Activated CD4-positive, CD25-positive, alpha-beta regulatory T cell (primary cell): Measurements from ENCODE around the gene LIMD2.

ENCODE experiments used
- DNase-seq, 4 experiments: peaks; one replicate each; lab custom pipeline; 2025; lab: John Stamatoyannopoulos, UW

Gene LIMD2

DNA sequence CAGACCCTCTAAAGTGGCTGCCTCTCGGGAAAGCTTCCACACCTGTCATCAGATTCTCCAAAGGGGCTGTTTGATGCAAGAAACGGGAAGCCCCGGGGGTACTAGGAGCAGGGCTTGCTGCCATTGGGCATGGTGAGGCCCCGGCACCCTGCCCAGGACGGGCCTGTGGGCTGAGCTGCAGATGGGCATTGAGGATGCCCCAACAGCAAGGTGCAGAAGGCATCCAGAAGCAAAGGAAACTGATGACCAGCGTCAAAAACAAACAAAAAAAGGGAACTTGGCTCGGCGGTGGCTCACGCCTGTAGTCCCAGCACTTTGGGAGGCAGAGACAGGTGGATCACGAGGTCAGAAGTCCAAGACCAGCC is 1.5 kb upstream of the LIMD2 start:
- DNase-seq = no peak

DNA sequence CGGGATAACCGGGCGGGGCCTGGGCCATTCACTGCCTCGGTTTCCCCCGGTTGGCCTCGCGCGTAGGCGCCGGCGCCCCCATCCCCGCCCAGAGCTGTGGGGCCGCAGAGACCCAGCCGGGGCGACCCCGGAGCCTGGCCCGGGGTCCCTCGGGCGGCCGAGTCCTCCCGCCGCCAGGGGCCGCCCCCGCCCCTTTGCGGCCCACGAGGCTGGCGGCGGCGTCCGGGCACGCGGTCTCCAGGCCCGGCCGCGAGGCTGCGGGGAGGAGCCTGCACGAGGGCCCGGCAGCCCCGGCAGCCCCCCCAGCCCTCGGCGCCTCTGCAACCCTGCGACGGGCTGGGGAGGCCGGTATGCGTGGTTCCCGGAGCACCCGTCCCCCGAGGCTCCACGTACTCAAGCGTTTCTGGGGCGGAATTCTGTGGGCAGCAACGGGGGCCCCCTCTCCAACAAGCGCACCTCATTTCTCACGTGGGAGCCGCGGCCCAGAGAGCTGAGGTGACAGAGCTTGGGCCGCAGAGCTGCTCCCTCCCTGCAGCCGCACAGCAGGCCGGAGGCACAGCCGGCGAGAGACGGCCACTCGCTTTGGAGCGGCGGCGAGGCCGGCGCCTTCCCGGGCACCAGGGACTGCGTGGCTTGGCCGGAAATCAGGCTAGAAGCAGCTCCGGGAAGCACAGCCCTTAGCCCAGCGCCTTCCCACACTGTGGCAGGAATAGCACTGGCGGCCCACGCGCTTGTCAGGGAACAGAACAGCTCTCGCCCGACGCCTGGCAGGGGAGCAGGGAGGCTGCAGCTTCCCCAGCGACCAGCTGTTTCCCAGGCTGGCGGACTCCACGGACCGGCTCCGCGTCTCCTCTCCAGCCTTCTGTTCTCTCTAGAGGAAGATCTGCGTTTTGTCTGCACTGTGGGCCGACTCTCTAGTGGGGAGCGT is 867 bp upstream of the LIMD2 start:
- DNase-seq = peak in 3 of 4 experiments; percentile 32 to 49 (median 42)

DNA sequence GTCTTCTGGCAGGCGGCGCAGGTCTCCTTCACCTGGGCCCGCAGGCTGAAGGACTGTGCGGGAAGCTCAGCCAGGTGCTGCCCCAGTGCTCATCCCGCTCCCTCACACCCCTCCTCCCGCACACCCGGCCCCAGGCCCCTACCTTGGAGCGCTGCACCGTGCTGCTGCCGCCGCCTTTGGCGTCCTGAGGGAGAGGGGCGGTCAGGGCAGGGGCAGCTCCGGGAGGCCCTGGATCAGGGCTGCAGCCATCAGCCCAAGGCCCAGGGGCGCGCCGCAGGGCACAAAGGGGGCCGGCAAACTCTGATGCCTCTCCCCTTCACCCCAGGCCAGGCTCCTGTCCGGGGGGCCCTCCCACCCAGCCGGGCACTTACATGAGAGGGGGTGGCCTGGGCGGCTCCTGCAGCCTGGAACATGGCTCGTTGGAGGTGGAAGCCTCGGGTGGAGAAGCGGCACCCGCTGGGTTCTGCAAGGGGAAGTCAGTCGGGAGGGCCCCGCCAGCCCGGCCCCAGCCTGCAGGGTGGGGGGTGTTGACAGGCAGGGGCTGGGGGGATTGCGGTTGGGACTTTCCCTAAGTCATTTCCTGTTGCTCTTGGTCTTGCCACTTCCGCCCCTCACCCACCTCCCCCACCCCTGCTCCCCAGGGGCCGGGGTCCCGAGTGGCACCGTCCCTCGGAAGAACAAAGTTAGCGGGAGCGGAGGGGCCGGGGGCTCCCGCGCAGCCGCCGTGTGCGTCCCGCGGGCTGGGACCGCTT is 863 bp downstream of the LIMD2 start:
- peak; percentile 49 to 94 (median 75) for DNase-seq

DNA sequence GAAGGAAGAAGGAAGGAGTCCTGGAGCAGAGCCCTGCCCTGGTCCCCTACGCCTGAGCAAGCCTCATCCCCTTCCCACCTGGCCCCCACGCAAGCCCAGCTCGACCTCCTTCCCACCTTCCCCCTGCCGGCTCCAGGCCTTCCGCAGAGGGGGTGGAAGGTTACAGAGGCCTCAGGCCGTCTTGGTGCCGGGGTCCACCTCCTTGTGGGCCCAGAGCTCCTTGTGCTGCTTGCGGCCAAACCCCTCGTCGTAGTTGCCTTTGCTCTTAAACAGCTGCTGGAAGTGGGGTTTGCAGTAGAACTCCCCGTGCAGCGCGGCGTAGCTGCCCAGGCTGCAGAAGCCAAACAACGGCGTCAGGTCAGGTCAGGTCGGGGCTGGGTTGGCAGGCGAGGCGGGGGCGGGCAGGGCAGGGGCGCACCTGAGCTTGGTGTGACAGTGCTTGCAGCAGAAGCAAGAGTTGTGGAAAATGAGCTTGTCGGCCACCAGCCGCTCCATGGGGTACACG is 1.5 kb downstream of the LIMD2 start:
- no peak for DNase-seq

DNA sequence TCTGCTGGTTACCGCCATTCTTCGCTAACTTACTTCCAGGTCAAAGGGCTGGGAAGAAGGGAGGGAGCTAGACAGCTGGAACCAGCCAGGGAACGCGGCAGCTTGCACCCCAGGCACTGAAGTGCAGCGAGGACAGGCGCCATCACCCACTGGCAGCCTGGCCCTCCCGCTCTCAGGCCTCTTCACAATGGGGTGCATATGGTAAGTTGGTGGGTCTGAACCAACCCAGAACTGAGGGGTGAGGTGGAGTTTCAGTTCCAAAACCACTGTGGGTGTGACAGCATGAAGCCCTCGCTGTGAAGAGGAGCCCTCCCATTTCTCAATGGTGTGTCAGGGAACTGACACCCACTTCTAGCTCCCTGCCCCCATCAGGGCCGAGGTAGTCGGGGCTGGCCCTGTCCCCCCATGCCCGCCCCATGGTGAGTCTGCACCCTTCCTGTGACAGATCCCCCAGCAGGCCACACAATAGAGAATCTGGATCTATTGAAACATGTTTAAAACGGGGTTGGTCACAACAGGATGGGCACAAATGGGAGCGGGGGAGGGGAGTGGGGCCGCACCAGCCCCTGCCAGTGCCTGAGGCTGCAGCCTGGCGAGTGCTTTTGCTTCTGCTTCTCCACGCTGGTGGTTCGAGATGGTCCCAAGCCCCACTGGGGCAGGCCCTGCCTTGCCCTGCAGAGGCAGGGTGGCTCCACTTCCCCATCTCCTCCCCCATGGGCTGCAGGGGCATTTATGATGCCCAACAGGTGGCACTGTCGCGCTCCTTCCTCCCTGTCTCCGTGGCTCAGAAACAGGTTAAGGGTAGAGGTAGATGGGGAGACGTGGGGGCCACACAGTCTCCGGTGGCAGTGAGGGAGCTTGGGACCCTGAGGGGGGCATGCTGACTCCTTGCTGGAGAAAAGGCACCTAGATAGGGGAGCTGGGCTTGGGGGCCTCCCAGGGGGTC is 2.3 kb downstream of the LIMD2 start:
- peak; percentile 56 to 74 (median 66) for DNase-seq

DNA sequence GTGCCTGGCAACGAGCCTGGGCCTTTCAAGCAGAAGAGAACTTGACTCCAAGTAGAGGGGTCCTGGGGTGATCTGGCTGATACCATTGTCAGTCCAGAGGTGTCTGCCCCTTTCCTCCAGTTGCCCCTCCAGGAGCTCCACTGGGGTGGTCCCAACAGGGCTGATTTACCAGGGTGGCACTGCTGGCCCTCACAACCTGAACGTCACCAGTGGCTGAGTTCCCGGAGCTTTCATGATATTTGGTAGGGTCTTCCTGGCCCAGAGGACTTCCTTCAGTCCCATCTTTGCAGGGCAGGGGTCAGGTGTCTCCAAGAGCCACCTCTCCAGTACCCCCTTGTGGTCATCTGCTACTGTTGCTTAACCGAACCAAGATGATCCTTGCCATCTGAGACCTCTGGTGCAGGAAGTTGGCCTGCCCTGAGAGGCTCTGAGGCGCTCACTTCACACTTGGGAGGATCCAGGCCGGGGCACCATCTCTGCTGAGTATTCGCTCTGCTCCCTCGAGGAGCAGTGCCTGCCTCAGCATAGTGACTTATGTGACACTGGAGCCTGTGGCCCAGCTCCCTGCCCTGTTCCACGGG is 3.5 kb downstream of the LIMD2 start:
- no peak for DNase-seq

DNA sequence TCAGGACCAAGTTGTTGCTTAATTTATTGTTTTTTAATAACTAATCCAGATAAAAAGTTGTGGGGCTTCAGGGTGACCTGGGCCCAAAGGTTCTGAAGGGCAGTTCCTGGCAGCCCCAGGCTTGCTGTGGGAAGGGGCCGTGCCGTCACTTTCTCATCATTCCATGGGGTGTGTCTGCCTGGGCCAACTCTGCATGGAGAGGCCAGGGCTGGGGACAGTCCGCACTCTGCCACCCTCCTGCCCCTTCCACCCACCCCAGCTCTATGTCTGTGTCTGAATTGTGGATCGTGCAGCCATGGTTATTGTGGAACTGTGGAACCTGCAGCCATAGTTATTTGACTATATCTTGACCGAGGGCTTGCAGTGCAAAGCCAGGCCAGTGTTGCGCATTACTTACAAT is 4.0 kb downstream of the LIMD2 start:
- no peak for DNase-seq

DNA sequence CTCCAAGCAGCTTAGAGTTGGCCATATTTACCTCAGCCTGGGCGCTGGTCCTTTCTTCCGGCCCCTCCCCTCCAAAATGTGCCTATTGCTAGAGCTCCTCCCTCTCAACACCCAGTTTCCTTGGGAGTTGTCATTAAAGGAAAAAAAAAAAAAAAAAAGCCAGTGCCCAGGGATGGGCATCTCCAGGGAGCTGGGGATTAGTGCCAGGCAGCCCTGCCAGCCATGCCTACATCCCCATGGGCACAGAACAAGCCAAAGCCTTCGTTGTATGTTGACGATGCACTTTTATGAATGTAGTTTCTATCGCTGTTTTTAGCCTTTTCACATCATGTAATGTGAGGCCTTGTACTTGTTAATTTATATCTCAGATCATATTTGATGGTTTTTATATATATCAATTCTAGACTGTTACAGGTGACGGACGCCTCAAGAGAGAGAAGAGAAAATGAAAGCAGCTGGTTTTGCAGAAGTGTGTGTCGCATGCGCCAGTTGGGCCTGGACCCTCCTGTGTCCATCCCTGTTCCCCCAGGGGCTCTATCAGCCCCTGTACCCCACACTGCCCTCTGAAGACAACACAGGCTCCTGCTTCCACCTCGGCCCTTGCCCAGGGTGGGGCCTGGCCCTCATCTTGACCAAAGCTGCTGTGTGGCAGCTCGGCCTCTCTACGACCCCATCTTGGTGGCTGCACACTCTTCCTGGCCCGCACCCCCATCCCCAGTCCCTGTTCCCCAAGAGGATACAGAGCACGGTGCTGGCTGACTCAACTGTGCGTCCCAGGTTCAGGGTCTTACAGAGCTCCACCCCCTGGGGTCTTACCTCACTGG is 4.8 kb downstream of the LIMD2 start:
- no peak for DNase-seq

DNA sequence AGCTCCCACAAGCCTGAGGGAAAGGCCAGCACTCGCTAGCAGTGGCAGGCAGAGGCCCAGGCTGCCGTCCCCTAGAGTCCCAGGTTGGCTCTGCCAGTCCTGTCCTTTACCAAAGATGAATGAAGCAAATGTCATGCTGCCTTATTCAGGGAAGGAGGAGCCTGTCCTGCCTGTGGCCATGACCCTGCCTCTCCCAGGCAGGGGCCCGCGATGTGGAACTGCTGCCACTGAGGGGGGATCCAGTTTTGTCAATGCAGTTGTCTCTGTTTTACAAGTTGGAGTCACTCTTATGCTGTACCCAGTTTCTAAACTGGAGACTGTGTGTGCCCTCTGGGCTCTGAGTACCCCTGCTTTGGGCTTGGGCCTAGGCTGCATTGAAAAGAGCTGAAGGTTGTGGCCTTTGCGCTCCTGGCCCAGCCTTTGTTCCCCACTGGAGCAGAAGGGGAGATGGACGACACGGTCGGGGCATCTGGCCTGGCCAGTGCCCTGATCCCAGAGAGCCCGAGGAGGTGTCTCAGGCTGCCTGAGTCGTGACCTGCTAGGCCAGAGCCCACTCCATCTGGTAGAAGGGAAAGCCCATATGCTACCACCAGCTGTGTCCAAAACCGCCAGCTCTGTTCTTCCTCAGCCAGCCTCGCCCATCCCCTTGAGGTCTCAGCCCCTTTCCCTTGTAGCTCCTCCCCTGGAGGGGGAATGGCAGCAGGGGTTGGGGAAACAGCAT is 5.5 kb downstream of the LIMD2 start:
- DNase-seq = no peak

DNA sequence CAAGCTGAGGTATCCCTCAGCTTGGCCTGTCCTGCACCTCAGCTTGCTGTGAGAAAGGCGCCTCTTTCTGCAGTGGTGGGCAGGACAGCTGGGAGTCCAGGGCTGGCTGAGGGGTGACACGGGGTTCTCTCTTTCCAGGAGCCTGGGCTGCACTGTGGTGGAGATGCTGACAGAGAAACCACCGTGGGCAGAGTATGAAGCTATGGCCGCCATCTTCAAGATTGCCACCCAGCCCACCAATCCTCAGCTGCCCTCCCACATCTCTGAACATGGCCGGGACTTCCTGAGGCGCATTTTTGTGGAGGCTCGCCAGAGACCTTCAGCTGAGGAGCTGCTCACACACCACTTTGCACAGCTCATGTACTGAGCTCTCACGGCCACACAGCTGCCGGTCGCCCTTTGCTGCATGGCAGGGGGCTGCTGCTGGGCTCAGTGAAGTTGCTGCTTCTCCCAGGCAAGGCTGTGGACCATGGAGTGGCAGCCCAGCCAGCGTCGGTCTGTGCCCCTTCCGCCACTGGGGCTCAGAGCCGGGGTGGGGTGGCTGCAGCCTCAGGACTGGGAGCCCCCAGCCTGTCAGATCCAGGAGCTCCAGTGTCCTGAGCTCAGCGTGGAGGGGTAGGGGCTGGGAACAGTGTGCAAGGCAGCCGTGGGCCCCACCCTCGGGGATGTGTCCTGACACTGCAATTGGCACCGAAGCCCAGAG is 6.4 kb downstream of the LIMD2 start:
- no peak for DNase-seq

DNA sequence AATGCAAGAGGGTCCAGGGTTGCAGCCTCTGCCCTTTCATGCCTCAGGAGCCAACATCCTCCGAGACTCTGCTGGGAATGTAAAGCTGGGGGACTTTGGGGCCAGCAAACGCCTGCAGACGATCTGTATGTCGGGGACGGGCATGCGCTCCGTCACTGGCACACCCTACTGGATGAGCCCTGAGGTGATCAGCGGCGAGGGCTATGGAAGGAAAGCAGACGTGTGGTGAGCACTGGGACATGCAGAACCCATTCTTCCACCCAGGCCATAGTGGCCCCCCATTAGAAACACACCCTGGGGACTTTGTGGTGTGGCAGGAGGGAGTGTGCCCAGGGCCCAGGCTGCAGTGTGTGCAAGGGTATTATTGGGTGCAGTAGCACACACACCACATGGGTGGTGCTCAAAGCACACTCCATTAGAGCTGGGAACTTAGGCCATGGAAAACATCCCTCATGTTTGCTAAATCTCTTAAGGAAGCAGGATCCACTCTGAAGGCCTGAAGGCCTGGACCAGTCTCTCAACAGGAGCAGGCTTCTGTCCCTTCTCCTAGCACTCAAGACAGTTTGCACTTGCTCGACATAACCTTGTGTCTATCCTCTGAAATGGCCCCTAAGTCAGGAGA is 7.6 kb downstream of the LIMD2 start:
- no peak for DNase-seq

DNA sequence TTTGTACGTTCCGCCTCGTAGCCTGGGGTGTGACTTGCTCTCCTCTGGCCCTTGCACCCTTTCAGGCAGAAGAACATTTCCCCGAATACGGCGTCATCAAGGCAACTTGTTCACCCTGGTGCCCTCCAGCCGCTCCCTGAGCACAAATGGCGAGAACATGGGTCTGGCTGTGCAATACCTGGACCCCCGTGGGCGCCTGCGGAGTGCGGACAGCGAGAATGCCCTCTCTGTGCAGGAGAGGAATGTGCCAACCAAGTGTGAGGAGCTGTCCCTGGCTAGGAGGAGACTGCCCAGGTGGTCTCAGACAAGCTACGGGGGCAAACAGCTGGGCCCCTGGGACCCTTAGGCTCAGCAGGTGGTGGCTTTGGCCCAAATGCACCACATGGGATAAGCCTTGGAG is 10.4 kb downstream of the LIMD2 start:
- DNase-seq = no peak

DNA sequence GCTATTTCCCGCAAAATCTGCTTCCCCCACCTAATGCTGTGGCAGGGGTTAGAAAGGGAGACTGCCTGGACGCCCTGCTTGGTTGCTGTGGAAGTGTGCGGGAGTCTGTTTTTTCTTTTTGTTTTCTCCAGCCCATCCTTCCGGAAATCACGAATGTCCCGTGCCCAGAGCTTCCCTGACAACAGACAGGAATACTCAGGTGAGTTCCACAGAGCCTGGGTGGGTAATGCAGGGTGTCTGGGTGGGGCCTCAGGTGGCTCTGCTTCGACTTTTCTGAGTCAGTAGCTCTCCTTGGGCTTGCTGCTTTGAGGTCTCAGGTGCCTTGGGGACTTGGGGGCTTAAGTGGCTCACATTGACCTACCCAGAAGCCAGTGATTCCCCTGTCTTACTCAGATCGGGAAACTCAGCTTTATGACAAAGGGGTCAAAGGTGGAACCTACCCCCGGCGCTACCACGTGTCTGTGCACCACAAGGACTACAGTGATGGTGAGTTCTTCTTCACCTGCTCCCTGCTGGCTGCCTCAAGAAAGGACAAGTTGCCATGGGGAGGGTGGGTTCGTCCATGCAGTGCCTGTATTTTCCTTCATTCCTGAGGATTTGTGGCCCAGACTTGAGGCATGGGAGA is 11.4 kb downstream of the LIMD2 start:
- DNase-seq = no peak

DNA sequence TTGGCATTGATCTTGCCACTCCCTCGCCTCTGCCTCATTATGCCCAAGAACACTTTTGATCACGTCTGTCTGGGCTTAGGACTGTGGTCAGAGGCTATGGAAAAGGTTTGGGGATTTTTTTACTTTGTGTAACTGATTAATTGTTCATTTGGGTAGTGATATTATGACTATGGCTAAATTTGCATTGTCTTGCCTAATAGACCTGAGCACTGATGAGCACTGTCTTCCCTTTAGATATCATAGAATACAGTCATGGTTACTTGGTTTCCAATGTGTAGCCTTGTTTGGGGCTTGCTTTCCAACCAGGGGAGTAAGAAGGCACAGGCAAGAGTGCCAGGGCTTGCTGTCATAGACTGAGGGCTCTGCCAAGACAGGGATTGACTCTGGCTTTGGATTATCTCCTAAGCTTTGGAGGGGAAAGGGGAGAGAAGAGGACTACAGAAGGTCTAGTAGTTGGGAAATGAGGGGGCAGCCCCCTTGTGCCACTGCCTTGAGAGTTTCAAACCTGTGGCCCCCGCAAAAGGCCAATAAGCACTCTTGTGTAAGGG is 13.7 kb downstream of the LIMD2 start:
- DNase-seq = no peak

DNA sequence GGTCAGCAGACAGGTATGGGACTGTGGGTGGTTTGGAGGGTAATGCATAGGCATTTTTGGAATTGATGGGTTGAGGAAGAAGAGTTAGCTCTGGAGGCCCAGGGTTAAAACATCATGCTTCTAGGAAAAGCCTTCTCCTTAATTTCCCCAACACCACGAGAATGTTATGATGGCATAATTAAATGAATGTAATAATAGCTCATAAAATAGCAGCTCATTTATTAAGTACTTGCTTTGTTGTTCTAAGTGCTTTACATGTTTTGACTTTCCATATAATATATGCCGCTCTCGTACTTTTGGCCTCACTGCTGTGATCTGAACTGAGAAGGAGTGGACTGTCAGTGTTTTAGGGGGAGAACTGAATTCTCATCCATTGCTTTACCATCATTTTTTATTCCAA is 14.3 kb downstream of the LIMD2 start:
- DNase-seq = no peak

DNA sequence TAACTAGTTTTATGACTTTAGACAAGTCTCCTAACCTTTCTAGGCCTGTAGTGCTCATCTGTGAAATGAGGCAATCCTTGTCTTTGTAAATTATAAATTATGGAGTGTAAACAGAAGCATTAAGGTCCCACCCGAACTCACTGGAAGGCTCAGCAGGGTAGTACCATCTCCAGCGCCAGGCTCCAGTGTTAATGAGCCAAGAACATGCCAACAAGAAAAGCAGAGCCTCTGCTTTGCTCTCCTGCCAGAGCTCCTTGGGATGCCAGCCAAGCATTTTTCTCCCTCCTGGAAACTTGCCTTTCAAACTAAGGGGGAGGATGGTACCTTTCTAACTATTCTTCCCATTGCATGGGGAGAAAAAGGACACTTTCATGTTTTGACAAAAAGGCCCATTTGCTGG is 14.9 kb downstream of the LIMD2 start:
- no peak for DNase-seq

DNA sequence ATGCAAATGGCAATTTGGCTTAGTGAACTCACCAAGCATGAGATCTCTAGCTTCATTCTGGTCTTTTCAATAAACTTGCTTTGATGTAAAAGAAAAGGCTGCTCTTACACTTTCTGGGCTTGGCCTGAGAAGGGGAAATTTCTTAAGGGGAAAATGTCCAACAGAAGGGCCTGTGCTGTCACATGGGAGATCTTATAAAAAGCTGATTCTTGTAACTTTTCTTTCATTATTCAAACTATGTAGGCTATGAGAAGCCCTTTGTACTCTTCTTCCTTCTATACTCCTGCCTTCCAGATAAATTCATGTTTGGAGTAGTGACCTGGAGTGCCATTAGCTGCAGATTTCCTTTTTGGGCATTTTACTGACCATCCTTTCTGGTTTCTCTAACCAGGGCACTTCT is 16.9 kb downstream of the LIMD2 start:
- DNase-seq = no peak

DNA sequence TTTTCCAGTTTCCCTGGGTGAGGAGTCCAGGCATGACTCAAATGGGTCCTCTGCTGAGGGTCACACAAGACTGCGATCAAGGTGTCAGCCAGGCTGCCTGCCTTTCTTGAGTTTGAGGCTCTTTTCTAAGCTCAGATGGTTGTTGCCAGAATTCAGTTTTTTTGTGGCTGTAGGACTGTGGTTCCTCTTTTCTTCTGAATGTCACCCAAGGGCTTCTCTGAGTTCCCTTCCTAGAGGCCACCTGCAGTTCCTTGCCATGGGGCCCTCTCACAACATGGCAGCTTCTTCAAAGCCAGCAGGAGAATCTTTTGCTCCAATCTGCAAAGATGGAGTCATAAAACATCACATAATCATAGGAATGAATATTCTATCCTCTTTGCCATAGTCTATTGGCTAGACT is 17.5 kb downstream of the LIMD2 start:
- no peak for DNase-seq
